Endothelial cell of umbilical vein (primary cell): ENCODE results near the gene FCAR. TPM values are rescaled to one million over a fixed set of nuclear protein-coding genes. Genes with fewer than 3 reads are reported as not detected.
A peak's percentile ranks its signal among the peaks of the same experiment; 100 is the strongest.

Source experiments
- BruUV-seq: library from RNA; stranded (reverse); fragments of 400-500 nt; replicated peaks from 2 replicates; lab custom pipeline; 2021; lab: Mats Ljungman, UMichigan
- CTCF ChIA-PET: fragments of 300-600, 350-600 bp; sonication (Branson Sonifier 250); formaldehyde crosslinking; loops from one replicate; lab custom pipeline; 2021; ENCODE audit warnings: antibody characterized with exemption, inconsistent platforms; lab: Charles Lee
- POLR2A ChIA-PET: fragments of 300-600, 350-600 bp; sonication (Branson Sonifier 250); formaldehyde crosslinking; loops from one replicate; lab custom pipeline; 2021; ENCODE audit warnings: antibody characterized with exemption, inconsistent platforms; lab: Charles Lee
- DNase-seq: peaks from one replicate; pipeline ENCODE4 v3.0.0-alpha.2; 2011; ENCODE audit warnings: low read depth, low spot score
- FAIRE-seq: peaks from 2 replicates; lab custom pipeline; 2011; peaks lifted over from hg19 to GRCh38; lab: Jason Lieb, UNC
- H2AFZ ChIP-seq: 2 replicates; pipeline ENCODE4 v1.6.0; 2012; ENCODE audit warnings: low read depth, low read length, control low read depth, inconsistent platforms
- H3K27ac ChIP-seq: 2 replicates; pipeline ENCODE4 v1.5.1; 2011; ENCODE audit warnings: low read depth, mild to moderate bottlenecking, control low read depth, low read length, moderate library complexity; ENCODE audit not compliant: insufficient read depth
- H3K27me3 ChIP-seq, 2 experiments: 2 replicates each; pipeline versions ENCODE4 v1.6.0 to v1.6.1; 2011; ENCODE audit warnings: low read length in 2 of 2, mixed read lengths in 1 of 2; ENCODE audit not compliant: control insufficient read depth in 2 of 2, insufficient read depth in 2 of 2
- H3K36me3 ChIP-seq, 2 experiments: 2 replicates in 1 of 2; 3 replicates in 1 of 2; pipeline ENCODE4 v1.5.1; 2011; ENCODE audit warnings: low read length in 2 of 2, mild to moderate bottlenecking in 1 of 2, moderate library complexity in 1 of 2; ENCODE audit not compliant: control insufficient read depth in 2 of 2, insufficient read depth in 2 of 2; ENCODE audit errors: extremely low read depth in 1 of 2
- H3K4me1 ChIP-seq: 3 replicates; pipeline ENCODE4 v1.5.1; 2011; ENCODE audit warnings: mild to moderate bottlenecking, low read length; ENCODE audit not compliant: control insufficient read depth, insufficient read depth; ENCODE audit errors: extremely low read depth
- H3K4me2 ChIP-seq: 2 replicates; pipeline ENCODE4 v1.6.1; 2011; ENCODE audit warnings: low read length, control low read depth, mixed read lengths; ENCODE audit not compliant: insufficient read depth
- H3K4me3 ChIP-seq, 3 experiments: fragments of 200-600 bp in 1 of 3; sonication (generic), shearing (Covaris generic) in 1 of 3; replicated peaks in 1 of 3; 2 replicates each; pipeline ENCODE4 v1.5.1; 2011 to 2016; ENCODE audit warnings: control low read depth in 3 of 3, low read length in 3 of 3, mild to moderate bottlenecking in 2 of 3, inconsistent platforms in 1 of 3, low read depth in 1 of 3, moderate library complexity in 1 of 3; ENCODE audit not compliant: insufficient read depth in 1 of 3
- H3K79me2 ChIP-seq: 2 replicates; pipeline ENCODE4 v1.6.0; 2012; ENCODE audit warnings: low read length, inconsistent platforms; ENCODE audit not compliant: control insufficient read depth, insufficient read depth
- H3K9ac ChIP-seq: replicated peaks from 2 replicates; pipeline ENCODE3; 2011; ENCODE audit warnings: low read length, control low read depth; ENCODE audit not compliant: insufficient read depth; ENCODE audit errors: extremely low read depth
- H3K9me1 ChIP-seq: replicated peaks from 3 replicates; pipeline ENCODE4 v1.6.0; 2011; ENCODE audit warnings: mild to moderate bottlenecking, low read length; ENCODE audit not compliant: control insufficient read depth, insufficient read depth; ENCODE audit errors: extremely low read depth
- H3K9me3 ChIP-seq: replicated peaks from 2 replicates; pipeline ENCODE4 v1.5.1; 2012; ENCODE audit warnings: low read length, inconsistent platforms; ENCODE audit not compliant: control insufficient read depth, insufficient read depth
- H4K20me1 ChIP-seq: replicated peaks from 2 replicates; pipeline ENCODE3; 2011; ENCODE audit warnings: mild to moderate bottlenecking, low read length; ENCODE audit not compliant: control insufficient read depth, insufficient read depth; ENCODE audit errors: extremely low read depth
- CTCF ChIP-seq, 2 donors: IDR thresholded peaks; 1 replicate in 1 of 2; 2 replicates in 1 of 2; pipeline ENCODE4 v1.5.1; 2011; ENCODE audit warnings: low read length in 2 of 2, mild to moderate bottlenecking in 2 of 2, moderate library complexity in 2 of 2, control low read depth in 1 of 2, inconsistent platforms in 1 of 2, low read depth in 1 of 2; ENCODE audit not compliant: insufficient read depth in 1 of 2; ENCODE audit errors: extremely low read depth in 1 of 2
- EZH2 ChIP-seq: IDR thresholded peaks from 2 replicates; pipeline ENCODE4 v1.6.1; 2012; ENCODE audit warnings: borderline replicate concordance, low read depth, mild to moderate bottlenecking, moderate library complexity, low read length, inconsistent platforms; ENCODE audit not compliant: severe bottlenecking
- FOS ChIP-seq: IDR thresholded peaks from 2 replicates; pipeline ENCODE4 v1.6.1; 2011; ENCODE audit warnings: mild to moderate bottlenecking, low read length, moderate library complexity, borderline replicate concordance; ENCODE audit not compliant: insufficient read depth
- GATA2 ChIP-seq: IDR thresholded peaks from 2 replicates; pipeline ENCODE4 v1.7.0; 2011; ENCODE audit warnings: low read depth, mild to moderate bottlenecking, moderate library complexity, mixed read lengths, low read length; ENCODE audit not compliant: insufficient read length, insufficient read depth
- JUN ChIP-seq: IDR thresholded peaks from 2 replicates; pipeline ENCODE4 v1.6.1; 2011; ENCODE audit warnings: borderline replicate concordance, low read depth; ENCODE audit not compliant: insufficient read length, insufficient read depth
- MAX ChIP-seq: IDR thresholded peaks from 2 replicates; pipeline ENCODE4 v1.6.1; 2011; ENCODE audit not compliant: insufficient read depth, insufficient read length
- MYC ChIP-seq: IDR thresholded peaks from one replicate; pipeline ENCODE4 v1.6.1; 2011; ENCODE audit warnings: mild to moderate bottlenecking, low read depth, low read length
- POLR2A ChIP-seq: IDR thresholded peaks from 2 replicates; pipeline ENCODE4 v1.6.1; 2012; ENCODE audit warnings: low read depth, mild to moderate bottlenecking, control low read depth, low read length
- POLR2AphosphoS5 ChIP-seq: IDR thresholded peaks from 2 replicates; pipeline ENCODE4 v1.6.1; 2012; ENCODE audit warnings: low read depth, mild to moderate bottlenecking, control low read depth, low read length, moderate library complexity; ENCODE audit not compliant: insufficient read depth
- dilution Hi-C: fragments of 300-500 bp; cut with MboI; formaldehyde crosslinking; loops from one replicate; pipeline ENCODE4 v1.15.0; 2019; ENCODE audit warnings: low sequenced_read_pairs; ENCODE audit not compliant: extremely low pct_ligation_motif_present
- intact Hi-C: fragments of 100-400 bp; cut with micrococcal nuclease; formaldehyde crosslinking; loops from one replicate; pipeline ENCODE4 v1.10.0; 2022
- polyA plus RNA-seq, 4 experiments: library from polyadenylated mRNA; depleted of rRNA in 3 of 4; stranded (reverse) in 3 of 4; unstranded in 1 of 4; fragments of >200 nt; gene quantifications; 2 replicates each; pipeline versions ENCODE4 v1.2.1 to v1.2.3, GENCODE V29; 2011 to 2012; ENCODE audit warnings: missing spikeins in 1 of 4
- total RNA-seq: library from RNA; stranded (reverse); gene quantifications from 2 replicates; pipeline ENCODE4 v1.2.3, GENCODE V29; 2021

The FCAR gene
- total and polyA plus RNA-seq, 2 donors (not counting 3 experiments of a cell fraction or from before 2014, with no cell fraction given), result not detected

DNA sequence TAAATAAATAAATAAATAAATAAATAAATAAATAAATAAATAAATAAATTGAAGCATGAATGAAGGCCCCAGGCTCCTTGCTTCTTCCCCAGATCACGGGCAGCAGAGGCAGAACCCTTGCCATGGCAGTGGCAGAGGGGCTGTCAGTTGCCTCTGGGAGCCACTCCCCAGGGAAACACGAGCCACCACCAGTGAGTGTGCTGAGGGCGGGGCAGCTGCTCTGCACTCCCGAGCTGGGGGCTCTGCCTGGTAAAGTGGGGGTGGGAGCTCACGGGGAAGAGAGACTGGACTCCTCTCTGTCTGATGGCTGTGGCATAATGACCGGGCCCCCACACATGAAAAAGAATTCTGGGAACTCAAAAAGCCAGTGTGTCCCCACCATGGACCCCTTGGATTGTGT, 7.8 kb downstream of the FCAR start:
- Histone ChIP-seq H3K79me2 (no peaks in the 10 kb centered on the region), H3K27ac (no peak overlapping the region), H3K27me3 (no peaks in the 10 kb centered on the region), H3K4me2 (no peak overlapping the region), H2AFZ (no peak overlapping the region), H3K36me3 (no peaks in the 10 kb centered on the region), H4K20me1 (no peaks in the 10 kb centered on the region), H3K9me1 (no peaks in the 10 kb centered on the region), H3K9ac (no peak overlapping the region), H3K9me3 (no peaks in the 10 kb centered on the region), H3K4me3 (no peak overlapping the region), H3K4me1 (no peaks in the 10 kb centered on the region)
- no peak for TF ChIP-seq EZH2
- TF ChIP-seq FOS, result no peak
- TF ChIP-seq JUN, result no peak
- no peak for TF ChIP-seq MYC
- no peak for TF ChIP-seq POLR2A
- TF ChIP-seq GATA2, result no peak
- dilution Hi-C loops (no loop called here), intact Hi-C loops (loop anchor here (5.0 kb wide), 1 partner anchor 205 kb away; no protein-coding TSS in a partner anchor)
- ChIA-PET CTCF (interaction anchor here (0.9 to 1.9 kb wide), 14 partner anchors 9 to 259 kb away, joined by 3 to 24 read pairs (median 4); partner anchors contain the start of genes NCR1 and RDH13), POLR2A (no interaction called here)
- no TSS peak for BruUV-seq
- FAIRE-seq (no peak), DNase-seq (no peak)

DNA sequence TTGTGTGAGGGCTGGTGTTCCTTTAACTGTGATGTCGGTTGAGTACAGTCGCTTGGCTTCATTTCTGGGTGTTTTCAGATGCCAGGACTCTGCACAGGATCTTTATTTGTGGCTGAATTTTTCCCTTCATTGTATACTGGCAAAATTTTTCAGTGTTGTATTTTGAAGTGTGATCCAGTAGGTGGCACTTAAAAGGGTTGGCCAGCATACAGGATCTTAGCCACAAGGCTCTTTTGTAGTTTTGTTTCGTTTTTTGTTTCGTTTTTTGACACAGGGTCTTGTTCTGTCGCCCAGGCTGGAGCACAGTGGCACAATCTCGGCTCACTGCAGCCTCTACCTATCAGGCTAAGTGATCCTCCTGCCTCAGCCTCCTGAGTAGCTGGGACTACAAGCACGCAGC, 8.7 kb downstream of the FCAR start:
- Histone ChIP-seq H3K9ac (no peak overlapping the region), H3K36me3 (no peaks in the 10 kb centered on the region), H3K9me1 (no peaks in the 10 kb centered on the region), H3K4me2 (no peak overlapping the region), H3K9me3 (no peaks in the 10 kb centered on the region), H2AFZ (no peak overlapping the region), H3K4me1 (no peaks in the 10 kb centered on the region), H3K27me3 (no peaks in the 10 kb centered on the region), H3K4me3 (no peak overlapping the region), H3K79me2 (no peaks in the 10 kb centered on the region), H3K27ac (no peak overlapping the region), H4K20me1 (no peaks in the 10 kb centered on the region)
- FAIRE-seq (no peak), DNase-seq (peak; percentile 9)
- ChIA-PET POLR2A (no interaction called here), CTCF (no interaction called here)
- TF ChIP-seq MAX (no peak), FOS (no peak), POLR2AphosphoS5 (no peak), POLR2A (no peak), JUN (no peak), EZH2 (no peak), CTCF (IDR thresholded peaks at IDR 0.05; ENCODE audit: extremely low read depth in 1 of 2, insufficient read depth in 1 of 2, low read depth in 1 of 2, low read length in 2 of 2) (no peak), MYC (no peak), GATA2 (no peak)
- dilution Hi-C loops, result no loop called here
- intact Hi-C loops, result loop anchor here (5.0 kb wide), 1 partner anchor 205 kb away; no protein-coding TSS in a partner anchor
- BruUV-seq, result no TSS peak
